Type B pancreatic cell (in vitro differentiated cells): ENCODE data around the gene CABYR. TPM values are rescaled to one million over a fixed set of nuclear protein-coding genes. Genes with fewer than 3 reads are reported as not detected.

Source experiments
- DNase-seq: peaks from one replicate; pipeline ENCODE4 v3.0.0; 2021; ENCODE audit warnings: mixed read lengths; ENCODE audit not compliant: unreplicated experiment; ENCODE audit errors: extremely low spot score
- H3K27ac Mint-ChIP-seq: 2 replicates; pipeline ENCODE4 v1.8.0; 2021; ENCODE audit warnings: mild to moderate bottlenecking, mixed read lengths
- H3K27me3 Mint-ChIP-seq: 2 replicates; pipeline ENCODE4 v1.8.0; 2021; ENCODE audit warnings: mixed read lengths
- H3K36me3 Mint-ChIP-seq: 2 replicates; pipeline ENCODE4 v1.8.0; 2021; ENCODE audit warnings: mixed read lengths
- H3K4me1 Mint-ChIP-seq: one replicate; pipeline ENCODE4 v1.8.0; 2021; ENCODE audit warnings: mixed read lengths; ENCODE audit not compliant: unreplicated experiment
- H3K4me3 Mint-ChIP-seq: 2 replicates; pipeline ENCODE4 v1.8.0; 2021; ENCODE audit warnings: mild to moderate bottlenecking, mixed read lengths
- H3K9me3 Mint-ChIP-seq: 2 replicates; pipeline ENCODE4 v1.8.0; 2021; ENCODE audit warnings: mixed read lengths
- CTCF ChIP-seq: fragments of 200-600 bp; sonication (generic); conservative IDR thresholded peaks from 2 replicates; pipeline ENCODE4 v1.5.0; 2021; ENCODE audit warnings: antibody characterized with exemption, mild to moderate bottlenecking
- total RNA-seq: library from RNA; stranded (reverse); gene quantifications from 2 replicates; pipeline ENCODE4 v1.2.1, GENCODE V29; 2021; ENCODE audit warnings: low replicate concordance

CABYR gene
- total RNA-seq, 1 donor from 2014 or later, result 8.6 TPM

GRCh38 chr18:24208270-24209035, 69.6 kb downstream of the CABYR start:
- peaks cover 4% of the 10 kb centered on the region for H3K4me1 Mint-ChIP-seq
- peaks cover 5% of the 10 kb centered on the region for H3K36me3 Mint-ChIP-seq
- H3K4me3 Mint-ChIP-seq, result no peak overlapping the region
- no peak for TF ChIP-seq CTCF
- no peaks in the 10 kb centered on the region for H3K27me3 Mint-ChIP-seq
- H3K27ac Mint-ChIP-seq, result no peak overlapping the region
- no peaks in the 10 kb centered on the region for H3K9me3 Mint-ChIP-seq
- no peak for DNase-seq

GRCh38 chr18:24209558-24209957, 70.7 kb downstream of the CABYR start:
- no peak for TF ChIP-seq CTCF

More at GRCh38 chr18:24209558-24209957, 70.7 kb downstream of the CABYR start:
- Mint-ChIP-seq H3K27ac (no peak overlapping the region), H3K4me3 (no peak overlapping the region), H3K36me3 (peaks cover 5% of the 10 kb centered on the region), H3K27me3 (no peaks in the 10 kb centered on the region), H3K4me1 (peaks cover 11% of the 10 kb centered on the region), H3K9me3 (no peaks in the 10 kb centered on the region)
- no peak for DNase-seq

Other genes starting within 250 kb of the CABYR start
- gene TTC39C, start 124.3 kb upstream of the CABYR start, total RNA-seq, result 15.0 and 21.6 TPM in 2 replicates